CD4-positive, alpha-beta T cell (primary cell): ENCODE measurements around the gene PLCD1. TPM values are rescaled to one million over a fixed set of nuclear protein-coding genes. Genes with fewer than 3 reads are reported as not detected.

Experiments used
- ATAC-seq: fragments of 200-7000 bp; cut with Tn5 transposase; one replicate; pipeline ENCODE4 v1.10.0; 2022; ENCODE audit warnings: mild to moderate bottlenecking; ENCODE audit not compliant: poor library complexity
- CTCF ChIA-PET: fragments of 350-600 bp; sonication (Branson Sonifier 250); formaldehyde crosslinking; loops from one replicate; lab custom pipeline; 2021; ENCODE audit warnings: antibody characterized with exemption, inconsistent platforms; lab: Charles Lee
- POLR2A ChIA-PET: fragments of 350-600 bp; sonication (Branson Sonifier 250); formaldehyde crosslinking; loops from one replicate; lab custom pipeline; 2021; ENCODE audit warnings: antibody characterized with exemption, inconsistent platforms; lab: Charles Lee
- DNase-seq, 14 experiments: peaks; one replicate each; pipeline ENCODE4 v3.0.0-alpha.2; 2013 to 2020; ENCODE audit warnings: mixed read lengths in 2 of 14
- H3K27ac ChIP-seq, 2 donors: one replicate each; pipeline versions ENCODE4 v1.5.1 to v1.7.0; 2013; ENCODE audit warnings: low read length in 2 of 2, low read depth in 1 of 2, mild to moderate bottlenecking in 1 of 2
- H3K27me3 ChIP-seq, 2 experiments: 1 replicate in 1 of 2; 2 replicates in 1 of 2; pipeline versions ENCODE4 v1.6.1 to v1.7.0; 2013; ENCODE audit warnings: low read length in 2 of 2, control low read depth in 1 of 2, mild to moderate bottlenecking in 1 of 2, moderate library complexity in 1 of 2; ENCODE audit not compliant: insufficient read depth in 2 of 2, control insufficient read depth in 1 of 2
- H3K36me3 ChIP-seq: one replicate; pipeline ENCODE4 v1.6.1; 2013; ENCODE audit warnings: low read length, control low read depth; ENCODE audit not compliant: insufficient read depth
- H3K4me1 ChIP-seq: one replicate; pipeline ENCODE4 v1.6.1; 2013; ENCODE audit warnings: low read length, control low read depth; ENCODE audit not compliant: insufficient read depth
- H3K4me3 ChIP-seq: one replicate; pipeline ENCODE4 v1.5.1; 2013; ENCODE audit warnings: mild to moderate bottlenecking, low read length, moderate library complexity
- H3K9me3 ChIP-seq, 2 experiments: 1 replicate in 1 of 2; 2 replicates in 1 of 2; pipeline versions ENCODE4 v1.6.1 to v1.7.0; 2013; ENCODE audit warnings: low read length in 2 of 2, mild to moderate bottlenecking in 2 of 2, control low read depth in 1 of 2, moderate library complexity in 1 of 2; ENCODE audit not compliant: control insufficient read depth in 1 of 2, insufficient read depth in 1 of 2
- H3K27ac Mint-ChIP-seq: one replicate; pipeline ENCODE4 v1.8.0; 2020; ENCODE audit warnings: mixed read lengths
- H3K27me3 Mint-ChIP-seq: one replicate; pipeline ENCODE4 v1.8.0; 2021; ENCODE audit warnings: mixed read lengths
- H3K36me3 Mint-ChIP-seq: one replicate; pipeline ENCODE4 v1.8.0; 2021; ENCODE audit warnings: low read depth, mixed read lengths
- H3K4me1 Mint-ChIP-seq: one replicate; pipeline ENCODE4 v1.8.0; 2021; ENCODE audit warnings: low read depth, mixed read lengths
- H3K4me3 Mint-ChIP-seq: one replicate; pipeline ENCODE4 v1.8.0; 2020; ENCODE audit warnings: mild to moderate bottlenecking, mixed read lengths
- H3K9me3 Mint-ChIP-seq: one replicate; pipeline ENCODE4 v1.8.0; 2020; ENCODE audit warnings: mixed read lengths
- CTCF ChIP-seq: fragments of 200-600 bp; IDR thresholded peaks from one replicate; pipeline ENCODE4 v1.8.0; 2022; ENCODE audit warnings: antibody characterized with exemption, mild to moderate bottlenecking
- intact Hi-C, 2 experiments: fragments of 100-400 bp; cut with DNase I in 1 of 2; cut with micrococcal nuclease in 1 of 2; formaldehyde crosslinking; loops; one replicate each; pipeline versions ENCODE4 v1.15.1 to v1.9.0; 2023 to 2025; cut with DNase I, micrococcal nuclease
- total RNA-seq, 174 experiments: library from RNA in 2 of 174; stranded (reverse) in 2 of 174; gene quantifications; one replicate each; pipeline ENCODE4 v1.2.3 and lab custom pipeline; 2021 to 2026

The PLCD1 gene
- total RNA-seq, 2 experiments from 2014 or later = 67.0 to 69.8 TPM

GRCh38 chr3:37968199-37968598 lies 61.2 kb downstream of the PLCD1 start:
- Mint-ChIP-seq H3K9me3 (no peaks in the 10 kb centered on the region), H3K4me1 (peaks cover 2% of the 10 kb centered on the region), H3K27me3 (no peaks in the 10 kb centered on the region), H3K4me3 (no peak overlapping the region), H3K36me3 (no peaks in the 10 kb centered on the region), H3K27ac (no peak overlapping the region)
- POLR2A ChIA-PET = interaction anchor here (1.8 to 2.2 kb wide), 2 partner anchors 11 to 113 kb away, joined by 6 to 7 read pairs; no protein-coding TSS in a partner anchor
- no peaks in the 10 kb centered on the region for H3K36me3 ChIP-seq
- H3K9me3 ChIP-seq = no peaks in the 10 kb centered on the region
- H3K4me3 ChIP-seq = no peak overlapping the region
- H3K27ac ChIP-seq = no peak overlapping the region
- no peak for TF ChIP-seq CTCF
- H3K4me1 ChIP-seq = peaks cover 4% of the 10 kb centered on the region
- ATAC-seq = no peak
- intact Hi-C loops = no loop called here
- no peaks in the 10 kb centered on the region for H3K27me3 ChIP-seq
- no peak for DNase-seq
- CTCF ChIA-PET = interaction anchor here (3.5 kb wide), 1 partner anchor 113 kb away, joined by 40 read pairs; no protein-coding TSS in a partner anchor

GRCh38 chr3:37967260-37967881 lies 62.1 kb downstream of the PLCD1 start:
- POLR2A ChIA-PET = interaction anchor here (1.8 to 2.2 kb wide), 2 partner anchors 10 to 112 kb away, joined by 6 to 7 read pairs; no protein-coding TSS in a partner anchor
- Mint-ChIP-seq H3K4me1 (peaks cover 6% of the 10 kb centered on the region), H3K27me3 (no peaks in the 10 kb centered on the region), H3K27ac (no peak overlapping the region), H3K9me3 (no peaks in the 10 kb centered on the region), H3K4me3 (no peak overlapping the region), H3K36me3 (no peaks in the 10 kb centered on the region)
- intact Hi-C loops = loop anchor here (1.0 kb wide), 1 partner anchor 112 kb away; no protein-coding TSS in a partner anchor
- TF ChIP-seq CTCF = peak; percentile 79
- Histone ChIP-seq H3K27me3 (no peaks in the 10 kb centered on the region), H3K4me1 (peaks cover 4% of the 10 kb centered on the region), H3K9me3 (no peaks in the 10 kb centered on the region), H3K4me3 (no peak overlapping the region), H3K36me3 (no peaks in the 10 kb centered on the region), H3K27ac (no peak overlapping the region)
- CTCF ChIA-PET = interaction anchor here (0.7 to 3.5 kb wide), 6 partner anchors 8 to 513 kb away, joined by 3 to 40 read pairs (median 3); no protein-coding TSS in a partner anchor
- DNase-seq = peak; percentile 33 to 77 (median 51)
- ATAC-seq = peak; percentile 85

- peaks cover 4% of the 10 kb centered on the region for H3K4me1 ChIP-seq
- intact Hi-C loops = no loop called here
- Mint-ChIP-seq H3K4me1 (peaks cover 6% of the 10 kb centered on the region), H3K36me3 (no peaks in the 10 kb centered on the region), H3K9me3 (no peaks in the 10 kb centered on the region), H3K4me3 (no peak overlapping the region), H3K27me3 (no peaks in the 10 kb centered on the region), H3K27ac (no peak overlapping the region)
- ATAC-seq = no peak
- no peaks in the 10 kb centered on the region for H3K36me3 ChIP-seq
- H3K9me3 ChIP-seq = no peaks in the 10 kb centered on the region
- POLR2A ChIA-PET = no interaction called here
- no peak for DNase-seq
- no peaks in the 10 kb centered on the region for H3K27me3 ChIP-seq
- no peak overlapping the region for H3K27ac ChIP-seq
- CTCF ChIA-PET = interaction anchor here (3.5 kb wide), 1 partner anchor 109 kb away, joined by 15 read pairs; no protein-coding TSS in a partner anchor
- no peak for TF ChIP-seq CTCF
- H3K4me3 ChIP-seq = no peak overlapping the region
Observed at GRCh38 chr3:37964716-37965115, 64.7 kb downstream of the PLCD1 start.
